Measurements from ENCODE around the gene ZBTB16.

DNA sequence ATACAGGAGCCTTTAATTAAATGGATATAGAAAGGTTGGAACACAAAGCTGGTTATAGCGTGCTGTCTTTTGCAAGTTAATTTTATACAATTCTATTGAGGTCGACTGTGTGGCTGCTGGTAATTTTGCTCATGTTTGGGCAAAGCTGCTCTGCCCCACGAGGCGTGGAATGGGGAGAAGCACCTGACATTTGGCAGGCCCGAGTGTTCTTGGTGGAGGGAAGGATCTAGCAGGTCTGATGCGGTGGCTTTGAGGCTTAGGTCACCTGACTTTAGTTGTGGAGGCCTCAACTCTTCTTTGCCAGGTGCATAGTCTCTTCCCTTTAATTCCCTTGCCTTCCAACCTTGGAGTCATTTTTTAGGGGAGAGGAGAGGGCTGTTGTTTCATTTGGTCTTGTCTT lies 97.3 kb downstream of the ZBTB16 start:
- TF ChIP-seq CEBPB (IDR thresholded peaks at IDR 0.05; ENCODE audit: low read depth, low read length), result no peak
- TF ChIP-seq, protein P1, sequence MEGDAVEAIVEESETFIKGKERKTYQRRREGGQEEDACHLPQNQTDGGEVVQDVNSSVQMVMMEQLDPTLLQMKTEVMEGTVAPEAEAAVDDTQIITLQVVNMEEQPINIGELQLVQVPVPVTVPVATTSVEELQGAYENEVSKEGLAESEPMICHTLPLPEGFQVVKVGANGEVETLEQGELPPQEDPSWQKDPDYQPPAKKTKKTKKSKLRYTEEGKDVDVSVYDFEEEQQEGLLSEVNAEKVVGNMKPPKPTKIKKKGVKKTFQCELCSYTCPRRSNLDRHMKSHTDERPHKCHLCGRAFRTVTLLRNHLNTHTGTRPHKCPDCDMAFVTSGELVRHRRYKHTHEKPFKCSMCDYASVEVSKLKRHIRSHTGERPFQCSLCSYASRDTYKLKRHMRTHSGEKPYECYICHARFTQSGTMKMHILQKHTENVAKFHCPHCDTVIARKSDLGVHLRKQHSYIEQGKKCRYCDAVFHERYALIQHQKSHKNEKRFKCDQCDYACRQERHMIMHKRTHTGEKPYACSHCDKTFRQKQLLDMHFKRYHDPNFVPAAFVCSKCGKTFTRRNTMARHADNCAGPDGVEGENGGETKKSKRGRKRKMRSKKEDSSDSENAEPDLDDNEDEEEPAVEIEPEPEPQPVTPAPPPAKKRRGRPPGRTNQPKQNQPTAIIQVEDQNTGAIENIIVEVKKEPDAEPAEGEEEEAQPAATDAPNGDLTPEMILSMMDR (conservative IDR thresholded peaks at IDR 0.05; ENCODE audit: low read depth, low read length), result no peak
- no peak for TF ChIP-seq POLR2A (IDR thresholded peaks at IDR 0.05; ENCODE audit: low read depth, low read length)
- TF ChIP-seq, protein P2, sequence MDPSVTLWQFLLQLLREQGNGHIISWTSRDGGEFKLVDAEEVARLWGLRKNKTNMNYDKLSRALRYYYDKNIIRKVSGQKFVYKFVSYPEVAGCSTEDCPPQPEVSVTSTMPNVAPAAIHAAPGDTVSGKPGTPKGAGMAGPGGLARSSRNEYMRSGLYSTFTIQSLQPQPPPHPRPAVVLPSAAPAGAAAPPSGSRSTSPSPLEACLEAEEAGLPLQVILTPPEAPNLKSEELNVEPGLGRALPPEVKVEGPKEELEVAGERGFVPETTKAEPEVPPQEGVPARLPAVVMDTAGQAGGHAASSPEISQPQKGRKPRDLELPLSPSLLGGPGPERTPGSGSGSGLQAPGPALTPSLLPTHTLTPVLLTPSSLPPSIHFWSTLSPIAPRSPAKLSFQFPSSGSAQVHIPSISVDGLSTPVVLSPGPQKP (IDR thresholded peaks at IDR 0.05; ENCODE audit: borderline replicate concordance, low read depth, low read length), result no peak

Measured in IMR-90 (cell line).